PC-9 (cell line): ENCODE results near the gene CTAG1B. TPM values are rescaled to one million over a fixed set of nuclear protein-coding genes. Genes with fewer than 3 reads are reported as not detected.

Source experiments
- BruUV-seq: library from RNA; stranded (reverse); fragments of 400-500 nt; replicated peaks from 2 replicates; lab custom pipeline; 2021; lab: Mats Ljungman, UMichigan
- CTCF ChIA-PET: fragments of 300-600 bp; sonication (Branson Sonifier 250); formaldehyde crosslinking; loops from one replicate; lab custom pipeline; 2022; ENCODE audit warnings: antibody characterized with exemption; lab: Charles Lee
- POLR2A ChIA-PET: fragments of 300-600 bp; sonication (Branson Sonifier 250); formaldehyde crosslinking; loops from one replicate; lab custom pipeline; 2022; ENCODE audit warnings: antibody characterized with exemption; ENCODE audit not compliant: unreplicated experiment; lab: Charles Lee
- DNase-seq, 2 experiments: peaks; one replicate each; pipeline versions ENCODE4 v3.0.0 to v3.0.0-alpha.2; 2015 to 2022; ENCODE audit warnings: mixed read lengths in 1 of 2
- H2AFZ ChIP-seq: fragments of 200-600 bp; sonication (generic); 2 replicates; pipeline ENCODE4 v1.8.1; 2017; ENCODE audit warnings: antibody characterized with exemption
- H3F3A ChIP-seq: fragments of 200-600 bp; sonication (generic); 2 replicates; pipeline ENCODE4 v1.8.1; 2017; ENCODE audit warnings: antibody characterized with exemption, mild to moderate bottlenecking, low read depth; ENCODE audit not compliant: insufficient read depth
- H3K27ac ChIP-seq: fragments of 200-600 bp; sonication (generic); 2 replicates; pipeline ENCODE4 v1.6.1; 2016; ENCODE audit warnings: mixed run types
- H3K27me3 ChIP-seq: fragments of 200-600 bp; sonication (generic); 2 replicates; pipeline ENCODE4 v1.6.1; 2016; ENCODE audit warnings: low read depth, mixed run types; ENCODE audit not compliant: insufficient read depth
- H3K36me3 ChIP-seq: fragments of 200-600 bp; sonication (generic); 2 replicates; pipeline ENCODE4 v1.6.1; 2016; ENCODE audit warnings: low read depth, mixed run types
- H3K4me1 ChIP-seq: fragments of 200-600 bp; sonication (generic); replicated peaks from 2 replicates; pipeline ENCODE4 v1.6.1; 2016; ENCODE audit warnings: mixed run types; ENCODE audit not compliant: insufficient read depth
- H3K4me2 ChIP-seq: fragments of 200-600 bp; sonication (generic); 2 replicates; pipeline ENCODE4 v1.6.1; 2017; ENCODE audit warnings: mixed run types
- H3K4me3 ChIP-seq: fragments of 200-600 bp; sonication (generic); 2 replicates; pipeline ENCODE4 v1.6.1; 2016; ENCODE audit warnings: mixed run types
- H3K79me2 ChIP-seq: fragments of 200-600 bp; sonication (generic); 2 replicates; pipeline ENCODE4 v1.6.1; 2017; ENCODE audit warnings: low read depth, mixed run types
- H3K9me2 ChIP-seq: fragments of 200-600 bp; sonication (generic); 2 replicates; pipeline ENCODE4 v1.8.1; 2017; ENCODE audit warnings: mild to moderate bottlenecking; ENCODE audit not compliant: insufficient read depth
- H3K9me3 ChIP-seq: fragments of 200-600 bp; sonication (generic); 2 replicates; pipeline ENCODE4 v1.8.1; 2016; ENCODE audit warnings: low read depth; ENCODE audit not compliant: insufficient read depth
- H4K20me1 ChIP-seq: fragments of 200-600 bp; sonication (generic); 2 replicates; pipeline ENCODE4 v1.8.1; 2017; ENCODE audit not compliant: insufficient read depth
- EZH2 ChIP-seq: fragments of 200-600 bp; sonication (generic); IDR thresholded peaks from 2 replicates; pipeline ENCODE4 v1.8.0; 2017; ENCODE audit warnings: antibody characterized with exemption, low read depth
- intact Hi-C: fragments of 100-400 bp; cut with micrococcal nuclease; formaldehyde crosslinking; loops from one replicate; pipeline ENCODE4 v1.10.0; 2022; ENCODE audit not compliant: unreplicated experiment
- total RNA-seq: library from RNA; stranded (reverse); gene quantifications from 2 replicates; pipeline ENCODE4 v1.2.3, GENCODE V29; 2021
- TF ChIP-seq, protein P1 (sequence below): fragments of 200-600 bp; sonication (generic); conservative IDR thresholded peaks from 2 replicates; pipeline ENCODE4 v1.6.1; 2017; ENCODE audit warnings: mixed run types, antibody characterized with exemption, mild to moderate bottlenecking, moderate library complexity

CTAG1B gene
- total RNA-seq, 1 experiment from 2014 or later: not detected

DNA sequence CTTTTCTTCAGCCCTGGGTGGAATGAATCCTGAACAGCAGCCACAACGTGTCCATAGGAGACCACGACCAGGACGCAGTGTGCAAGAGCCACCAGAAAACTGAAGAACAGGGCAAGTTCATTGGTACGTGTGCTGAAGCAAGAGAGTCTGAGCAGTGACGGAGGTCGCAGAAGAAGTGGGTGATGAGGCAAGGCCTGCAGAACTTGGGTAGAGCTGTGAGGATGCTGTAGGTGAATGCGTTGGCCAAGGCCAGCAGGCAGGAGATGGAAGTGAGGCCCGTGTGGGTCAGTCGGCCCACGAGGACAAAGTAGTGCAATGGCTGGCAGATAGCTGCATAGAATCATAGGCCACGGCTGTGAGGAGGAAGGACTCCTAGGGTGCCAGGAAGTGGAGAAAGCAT is 39.9 kb upstream of the CTAG1B start:
- Histone ChIP-seq H3K4me1 (no peaks in the 10 kb centered on the region), H3K27ac (no peak overlapping the region), H3K36me3 (no peaks in the 10 kb centered on the region), H3F3A (no peaks in the 10 kb centered on the region), H3K4me3 (no peak overlapping the region), H3K79me2 (no peaks in the 10 kb centered on the region), H3K27me3 (peaks cover 38% of the 10 kb centered on the region), H3K4me2 (no peak overlapping the region), H2AFZ (no peak overlapping the region), H3K9me3 (no peaks in the 10 kb centered on the region), H3K9me2 (no peaks in the 10 kb centered on the region), H4K20me1 (no peaks in the 10 kb centered on the region)
- TF ChIP-seq EZH2: no peak
- TF ChIP-seq, protein P1, sequence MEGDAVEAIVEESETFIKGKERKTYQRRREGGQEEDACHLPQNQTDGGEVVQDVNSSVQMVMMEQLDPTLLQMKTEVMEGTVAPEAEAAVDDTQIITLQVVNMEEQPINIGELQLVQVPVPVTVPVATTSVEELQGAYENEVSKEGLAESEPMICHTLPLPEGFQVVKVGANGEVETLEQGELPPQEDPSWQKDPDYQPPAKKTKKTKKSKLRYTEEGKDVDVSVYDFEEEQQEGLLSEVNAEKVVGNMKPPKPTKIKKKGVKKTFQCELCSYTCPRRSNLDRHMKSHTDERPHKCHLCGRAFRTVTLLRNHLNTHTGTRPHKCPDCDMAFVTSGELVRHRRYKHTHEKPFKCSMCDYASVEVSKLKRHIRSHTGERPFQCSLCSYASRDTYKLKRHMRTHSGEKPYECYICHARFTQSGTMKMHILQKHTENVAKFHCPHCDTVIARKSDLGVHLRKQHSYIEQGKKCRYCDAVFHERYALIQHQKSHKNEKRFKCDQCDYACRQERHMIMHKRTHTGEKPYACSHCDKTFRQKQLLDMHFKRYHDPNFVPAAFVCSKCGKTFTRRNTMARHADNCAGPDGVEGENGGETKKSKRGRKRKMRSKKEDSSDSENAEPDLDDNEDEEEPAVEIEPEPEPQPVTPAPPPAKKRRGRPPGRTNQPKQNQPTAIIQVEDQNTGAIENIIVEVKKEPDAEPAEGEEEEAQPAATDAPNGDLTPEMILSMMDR: no peak
- DNase-seq: no peak
- CTCF ChIA-PET: no interaction called here
- no TSS peak for BruUV-seq
- intact Hi-C loops: no loop called here
- POLR2A ChIA-PET: no interaction called here

DNA sequence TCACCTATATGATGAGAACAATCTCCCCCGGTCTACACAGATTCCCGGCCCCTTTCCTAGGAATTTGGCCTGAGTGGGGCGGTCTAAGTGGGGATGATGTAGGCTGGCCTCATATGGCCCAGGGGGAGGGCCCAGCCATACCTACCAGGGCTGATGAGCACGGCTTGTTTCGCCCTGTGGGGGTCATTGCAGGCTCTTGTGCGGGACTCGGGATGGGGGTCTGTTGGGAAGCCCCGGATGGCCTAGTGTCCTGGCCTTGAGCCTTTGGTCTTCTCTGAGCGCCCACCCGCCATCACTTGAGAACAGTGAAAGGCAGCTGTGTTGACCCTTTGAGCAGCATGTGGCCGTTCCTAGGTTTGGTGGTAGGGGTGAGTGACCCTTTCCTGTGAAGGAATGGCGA is 39.1 kb upstream of the CTAG1B start:
- no TSS peak for BruUV-seq
- H4K20me1 ChIP-seq: no peaks in the 10 kb centered on the region
- no peak overlapping the region for H3K4me2 ChIP-seq
- H3K9me2 ChIP-seq: no peaks in the 10 kb centered on the region
- no peak overlapping the region for H3K4me3 ChIP-seq
- no peak for DNase-seq
- TF ChIP-seq, protein P1: no peak
- no peak for TF ChIP-seq EZH2
- H3F3A ChIP-seq: no peaks in the 10 kb centered on the region
- H3K27me3 ChIP-seq: peaks cover 38% of the 10 kb centered on the region
- ChIA-PET POLR2A (no interaction called here), CTCF (no interaction called here)
- H2AFZ ChIP-seq: no peak overlapping the region
- no peaks in the 10 kb centered on the region for H3K4me1 ChIP-seq
- no peak overlapping the region for H3K27ac ChIP-seq
- H3K79me2 ChIP-seq: no peaks in the 10 kb centered on the region
- intact Hi-C loops: no loop called here
- H3K36me3 ChIP-seq: no peaks in the 10 kb centered on the region
- H3K9me3 ChIP-seq: no peaks in the 10 kb centered on the region

DNA sequence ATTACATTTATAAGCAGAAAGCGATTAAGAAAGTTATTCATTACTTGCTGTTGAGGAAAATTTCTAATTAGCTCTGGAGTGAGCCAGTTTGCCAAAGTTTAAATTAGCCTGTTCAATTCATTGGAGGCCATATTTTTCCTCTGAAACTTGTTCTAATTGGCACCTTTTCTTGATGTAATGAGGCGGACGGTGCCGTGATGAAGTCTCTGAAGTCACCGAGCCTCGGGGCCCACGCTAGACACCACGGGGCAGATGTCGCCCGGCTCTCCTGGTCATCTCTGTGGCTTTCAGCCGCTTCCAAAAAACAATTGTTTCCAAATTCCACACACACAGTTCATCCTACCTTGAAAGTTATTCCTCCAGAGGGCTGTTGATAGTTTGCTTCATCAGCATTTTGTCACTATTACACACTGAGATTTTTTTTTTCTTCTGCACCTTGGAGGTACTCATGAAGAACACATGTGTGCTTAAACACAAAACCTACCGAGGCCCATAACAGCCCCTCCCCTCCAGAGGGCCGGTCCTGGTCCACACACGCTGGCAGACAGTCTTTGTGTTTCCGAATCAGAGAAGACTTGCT is 38.2 kb upstream of the CTAG1B start:
- no peak for DNase-seq
- Histone ChIP-seq H3K27ac (no peak overlapping the region), H4K20me1 (no peaks in the 10 kb centered on the region), H2AFZ (no peak overlapping the region), H3K9me2 (no peaks in the 10 kb centered on the region), H3K4me1 (no peaks in the 10 kb centered on the region), H3K36me3 (no peaks in the 10 kb centered on the region), H3K4me2 (no peak overlapping the region), H3F3A (no peaks in the 10 kb centered on the region), H3K4me3 (no peak overlapping the region), H3K27me3 (peaks cover 38% of the 10 kb centered on the region), H3K79me2 (no peaks in the 10 kb centered on the region), H3K9me3 (no peaks in the 10 kb centered on the region)
- BruUV-seq: no TSS peak
- ChIA-PET POLR2A (no interaction called here), CTCF (no interaction called here)
- TF ChIP-seq EZH2: no peak
- TF ChIP-seq, protein P1: no peak
- intact Hi-C loops: no loop called here
